HCT116 (cell line): Measurements from ENCODE around the gene CBFA2T3. TPM values are rescaled to one million over a fixed set of nuclear protein-coding genes. Genes with fewer than 3 reads are reported as not detected.

Experiments
- ATAC-seq: fragments of 200-7000 bp; cut with Tn5 transposase; 2 replicates; pipeline ENCODE4 v1.9.1; 2020; ENCODE audit warnings: mild to moderate bottlenecking, moderate library complexity
- BruUV-seq: library from RNA; stranded (reverse); fragments of 400-500 nt; replicated peaks from 2 replicates; lab custom pipeline; 2021; lab: Mats Ljungman, UMichigan
- CTCF ChIA-PET: fragments of 300-600 bp; sonication (Branson Sonifier 250); formaldehyde crosslinking; loops from one replicate; lab custom pipeline; 2021; ENCODE audit warnings: antibody characterized with exemption; lab: Charles Lee
- POLR2A ChIA-PET: fragments of 300-600, 350-600 bp; sonication (Branson Sonifier 250); formaldehyde crosslinking; loops from one replicate; lab custom pipeline; 2021; ENCODE audit warnings: antibody characterized with exemption; lab: Charles Lee
- RAD21 ChIA-PET, 2 experiments: fragments of 300-600 bp; sonication (Branson Sonifier 250); formaldehyde crosslinking; loops; one replicate each; lab custom pipeline; 2023; ENCODE audit warnings: low total read pairs in 2 of 2; ENCODE audit not compliant: uncharacterized antibody in 2 of 2, unreplicated experiment in 2 of 2, low non-redundant PET in 1 of 2; lab: Charles Lee
- DNase-seq: peaks from one replicate; pipeline ENCODE4 v3.0.0-alpha.2; 2010; ENCODE audit warnings: low read depth, low spot score
- H2AFZ ChIP-seq: fragments of 200-600 bp; shearing (Covaris generic), sonication (generic); 2 replicates; pipeline ENCODE4 v1.6.1; 2017; ENCODE audit warnings: low read depth, mixed run types, mixed read lengths, antibody characterized with exemption, low read length; ENCODE audit not compliant: poor library complexity, severe bottlenecking
- H3K27ac ChIP-seq: 2 replicates; pipeline ENCODE4 v1.5.1; 2012; ENCODE audit warnings: low read depth, low read length
- H3K27me3 ChIP-seq: fragments of 200-600 bp; sonication (generic); 2 replicates; pipeline ENCODE4 v1.6.1; 2016; ENCODE audit warnings: mixed run types, low read length, mixed read lengths; ENCODE audit not compliant: insufficient read depth
- H3K36me3 ChIP-seq, 2 experiments: fragments of 200-500 bp in 1 of 2; fragments of 200-600 bp in 1 of 2; sonication (Bioruptor generic) in 1 of 2; sonication (generic) in 1 of 2; 2 replicates each; pipeline versions ENCODE4 v1.5.1 to v1.6.1; 2014 to 2016; ENCODE audit warnings: low read length in 2 of 2, inconsistent platforms in 1 of 2, mixed read lengths in 1 of 2, mixed run types in 1 of 2; ENCODE audit not compliant: insufficient read depth in 2 of 2, control insufficient read depth in 1 of 2
- H3K4me1 ChIP-seq, 2 experiments: fragments of 200-600 bp in 1 of 2; sonication (generic) in 1 of 2; 2 replicates each; pipeline versions ENCODE4 v1.5.1 to v1.6.1; 2012 to 2017; ENCODE audit warnings: low read length in 2 of 2, inconsistent platforms in 1 of 2, mild to moderate bottlenecking in 1 of 2, mixed read lengths in 1 of 2, mixed run types in 1 of 2, moderate library complexity in 1 of 2; ENCODE audit not compliant: insufficient read depth in 2 of 2, control insufficient read depth in 1 of 2
- H3K4me2 ChIP-seq: fragments of 200-600 bp; sonication (generic); 2 replicates; pipeline ENCODE4 v1.6.1; 2017; ENCODE audit warnings: mixed run types, low read length, mixed read lengths
- H3K4me3 ChIP-seq, 2 experiments: fragments of 200-600 bp in 1 of 2; sonication (generic) in 1 of 2; replicated peaks in 1 of 2; 2 replicates each; pipeline ENCODE4 v1.5.1; 2011 to 2016; ENCODE audit warnings: low read length in 2 of 2, control low read depth in 1 of 2, low read depth in 1 of 2, mild to moderate bottlenecking in 1 of 2, mixed read lengths in 1 of 2, mixed run types in 1 of 2
- H3K79me2 ChIP-seq: fragments of 200-600 bp; sonication (generic); 2 replicates; pipeline ENCODE4 v1.6.1; 2017; ENCODE audit warnings: mild to moderate bottlenecking, mixed run types, low read length, moderate library complexity, mixed read lengths; ENCODE audit not compliant: insufficient read depth
- H3K9ac ChIP-seq: fragments of 200-600 bp; sonication (generic); 2 replicates; pipeline ENCODE4 v1.6.1; 2016; ENCODE audit warnings: low read length, mixed read lengths
- H3K9me2 ChIP-seq: fragments of 200-600 bp; sonication (generic), shearing (Covaris generic); 2 replicates; pipeline ENCODE4 v1.6.1; 2017; ENCODE audit warnings: mixed run types, mild to moderate bottlenecking, moderate library complexity; ENCODE audit not compliant: insufficient read depth
- H3K9me3 ChIP-seq, 2 experiments: fragments of 200-500 bp in 1 of 2; fragments of 200-600 bp in 1 of 2; sonication (Bioruptor generic) in 1 of 2; sonication (generic) in 1 of 2; 2 replicates each; pipeline ENCODE4 v1.6.1; 2014 to 2017; ENCODE audit warnings: low read length in 2 of 2, mixed read lengths in 2 of 2, inconsistent platforms in 1 of 2, low read depth in 1 of 2, mild to moderate bottlenecking in 1 of 2, mixed run types in 1 of 2, moderate library complexity in 1 of 2; ENCODE audit not compliant: control insufficient read depth in 1 of 2, insufficient read depth in 1 of 2
- H4K20me1 ChIP-seq: fragments of 200-600 bp; sonication (generic), shearing (Covaris generic); 2 replicates; pipeline ENCODE4 v1.6.1; 2017; ENCODE audit warnings: mixed run types, mild to moderate bottlenecking, moderate library complexity; ENCODE audit not compliant: insufficient read depth
- ATF3 ChIP-seq: IDR thresholded peaks from 2 replicates; pipeline ENCODE4 v1.6.1; 2012
- CEBPB ChIP-seq: IDR thresholded peaks from 2 replicates; pipeline ENCODE4 v1.6.1; 2012; ENCODE audit warnings: low read depth
- ELF1 ChIP-seq: IDR thresholded peaks from 2 replicates; pipeline ENCODE4 v1.6.1; 2012; ENCODE audit warnings: low read depth, borderline replicate concordance
- EZH2 ChIP-seq: fragments of 200-600 bp; sonication (generic); IDR thresholded peaks from 2 replicates; pipeline ENCODE4 v1.6.1; 2017; ENCODE audit warnings: antibody characterized with exemption, mixed run types
- FOSL1 ChIP-seq: IDR thresholded peaks from 2 replicates; pipeline ENCODE4 v1.6.1; 2012; ENCODE audit warnings: low read depth
- SIN3A ChIP-seq: IDR thresholded peaks from 2 replicates; pipeline ENCODE4 v1.6.1; 2012; ENCODE audit warnings: low read depth
- TCF7L2 ChIP-seq: IDR thresholded peaks from 2 replicates; pipeline ENCODE4 v1.7.0; 2011; ENCODE audit warnings: borderline replicate concordance, inconsistent platforms; ENCODE audit not compliant: insufficient read depth, insufficient read length; ENCODE audit errors: extremely low read depth
- YY1 ChIP-seq: IDR thresholded peaks from 2 replicates; pipeline ENCODE4 v1.6.1; 2011; ENCODE audit warnings: low read length, low read depth, moderate library complexity, mild to moderate bottlenecking; ENCODE audit not compliant: insufficient replicate concordance; ENCODE audit errors: extremely low read depth
- ZFX ChIP-seq: fragments of 450-650 bp; IDR thresholded peaks from 2 replicates; pipeline ENCODE4 v1.6.1; 2017
- intact Hi-C: fragments of 100-400 bp; cut with micrococcal nuclease; formaldehyde crosslinking; loops from 2 replicates; pipeline ENCODE4 v1.10.0; 2022
- total RNA-seq: library from RNA; stranded (reverse); gene quantifications from one replicate; pipeline ENCODE4 v1.2.1, GENCODE V29; 2021; ENCODE audit not compliant: unreplicated experiment
- TF ChIP-seq, protein P1 (sequence below), 3 experiments: fragments of 200-600 bp in 1 of 3; sonication (generic) in 1 of 3; IDR thresholded peaks in 2 of 3; conservative IDR thresholded peaks in 1 of 3; 2 replicates each; pipeline ENCODE4 v1.5.1; 2012 to 2017; ENCODE audit warnings: low read depth in 2 of 3, low read length in 2 of 3, antibody characterized with exemption in 1 of 3, borderline replicate concordance in 1 of 3, control low read depth in 1 of 3, mild to moderate bottlenecking in 1 of 3, mixed read lengths in 1 of 3, mixed run types in 1 of 3, moderate library complexity in 1 of 3; ENCODE audit not compliant: insufficient read depth in 1 of 3
- TF ChIP-seq, protein P2 (sequence below): IDR thresholded peaks from 2 replicates; pipeline ENCODE4 v1.6.1; 2012; ENCODE audit warnings: low read depth

The CBFA2T3 gene
- total RNA-seq, 1 experiment from 2014 or later: 19.1 TPM

DNA sequence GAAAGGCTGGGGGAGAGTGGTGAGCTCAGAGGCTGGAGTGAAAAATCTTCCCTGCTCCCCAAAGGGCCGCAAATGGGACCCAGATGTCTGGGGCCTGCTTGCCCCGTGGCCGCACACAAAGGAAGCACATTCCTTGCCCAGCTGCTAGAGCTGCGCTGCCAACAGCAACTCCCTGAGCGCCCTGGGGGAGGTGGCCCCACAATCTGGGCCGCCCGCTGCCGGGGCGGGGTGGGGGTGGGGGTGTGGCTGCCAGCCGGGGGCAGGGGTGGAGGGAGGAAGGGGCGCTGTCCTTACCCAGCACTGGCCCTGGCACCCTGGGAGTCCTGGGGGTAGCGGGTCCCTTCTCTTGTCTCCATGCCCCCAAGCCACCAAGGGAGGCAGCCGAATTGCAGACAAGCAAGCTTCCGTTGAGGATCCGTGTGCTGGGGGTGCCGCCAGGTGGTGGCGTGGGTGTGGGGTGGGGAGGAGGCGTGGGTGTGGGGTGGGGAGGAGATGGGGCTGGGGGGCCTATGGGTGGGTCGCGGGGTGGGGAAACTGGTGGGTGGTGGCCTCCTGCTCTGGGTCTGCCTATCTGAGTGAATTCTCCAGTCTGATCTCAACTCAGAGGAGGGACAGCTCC lies 62.1 kb downstream of the CBFA2T3 start:
- no peak overlapping the region for H3K27ac ChIP-seq
- H3K27me3 ChIP-seq: no peaks in the 10 kb centered on the region
- no TSS peak for BruUV-seq
- DNase-seq (no peak), ATAC-seq (no peak)
- no peak overlapping the region for H3K4me2 ChIP-seq
- RAD21 ChIA-PET: no interaction called here
- CTCF ChIA-PET: interaction anchor here (0.5 kb wide), 1 partner anchor 252 kb away, joined by 3 read pairs; no protein-coding TSS in a partner anchor
- no peaks in the 10 kb centered on the region for H4K20me1 ChIP-seq
- POLR2A ChIA-PET: no interaction called here
- no peaks in the 10 kb centered on the region for H3K36me3 ChIP-seq
- no peaks in the 10 kb centered on the region for H3K79me2 ChIP-seq
- no peak overlapping the region for H2AFZ ChIP-seq
- no peak overlapping the region for H3K4me3 ChIP-seq
- H3K4me1 ChIP-seq: peaks cover 3 to 12% of the 10 kb centered on the region in 2 experiments; a peak in 2 of 4 replicates
- intact Hi-C loops: no loop called here
- no peak overlapping the region for H3K9ac ChIP-seq
- no peaks in the 10 kb centered on the region for H3K9me2 ChIP-seq
- peaks cover 0 to 10% of the 10 kb centered on the region in 2 experiments; a peak in 1 of 4 replicates for H3K9me3 ChIP-seq
- TF ChIP-seq ATF3: no peak
- TF ChIP-seq, protein P1, sequence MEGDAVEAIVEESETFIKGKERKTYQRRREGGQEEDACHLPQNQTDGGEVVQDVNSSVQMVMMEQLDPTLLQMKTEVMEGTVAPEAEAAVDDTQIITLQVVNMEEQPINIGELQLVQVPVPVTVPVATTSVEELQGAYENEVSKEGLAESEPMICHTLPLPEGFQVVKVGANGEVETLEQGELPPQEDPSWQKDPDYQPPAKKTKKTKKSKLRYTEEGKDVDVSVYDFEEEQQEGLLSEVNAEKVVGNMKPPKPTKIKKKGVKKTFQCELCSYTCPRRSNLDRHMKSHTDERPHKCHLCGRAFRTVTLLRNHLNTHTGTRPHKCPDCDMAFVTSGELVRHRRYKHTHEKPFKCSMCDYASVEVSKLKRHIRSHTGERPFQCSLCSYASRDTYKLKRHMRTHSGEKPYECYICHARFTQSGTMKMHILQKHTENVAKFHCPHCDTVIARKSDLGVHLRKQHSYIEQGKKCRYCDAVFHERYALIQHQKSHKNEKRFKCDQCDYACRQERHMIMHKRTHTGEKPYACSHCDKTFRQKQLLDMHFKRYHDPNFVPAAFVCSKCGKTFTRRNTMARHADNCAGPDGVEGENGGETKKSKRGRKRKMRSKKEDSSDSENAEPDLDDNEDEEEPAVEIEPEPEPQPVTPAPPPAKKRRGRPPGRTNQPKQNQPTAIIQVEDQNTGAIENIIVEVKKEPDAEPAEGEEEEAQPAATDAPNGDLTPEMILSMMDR (IDR thresholded peaks at IDR 0.05 in 2 of 3, conservative IDR thresholded peaks at IDR 0.05 in 1 of 3; ENCODE audit: borderline replicate concordance in 1 of 3, insufficient read depth in 1 of 3, low read depth in 2 of 3, low read length in 2 of 3): no peak
- TF ChIP-seq FOSL1: no peak
- TF ChIP-seq YY1: no peak
- TF ChIP-seq SIN3A: no peak
- no peak for TF ChIP-seq CEBPB
- no peak for TF ChIP-seq EZH2
- TF ChIP-seq, protein P2, sequence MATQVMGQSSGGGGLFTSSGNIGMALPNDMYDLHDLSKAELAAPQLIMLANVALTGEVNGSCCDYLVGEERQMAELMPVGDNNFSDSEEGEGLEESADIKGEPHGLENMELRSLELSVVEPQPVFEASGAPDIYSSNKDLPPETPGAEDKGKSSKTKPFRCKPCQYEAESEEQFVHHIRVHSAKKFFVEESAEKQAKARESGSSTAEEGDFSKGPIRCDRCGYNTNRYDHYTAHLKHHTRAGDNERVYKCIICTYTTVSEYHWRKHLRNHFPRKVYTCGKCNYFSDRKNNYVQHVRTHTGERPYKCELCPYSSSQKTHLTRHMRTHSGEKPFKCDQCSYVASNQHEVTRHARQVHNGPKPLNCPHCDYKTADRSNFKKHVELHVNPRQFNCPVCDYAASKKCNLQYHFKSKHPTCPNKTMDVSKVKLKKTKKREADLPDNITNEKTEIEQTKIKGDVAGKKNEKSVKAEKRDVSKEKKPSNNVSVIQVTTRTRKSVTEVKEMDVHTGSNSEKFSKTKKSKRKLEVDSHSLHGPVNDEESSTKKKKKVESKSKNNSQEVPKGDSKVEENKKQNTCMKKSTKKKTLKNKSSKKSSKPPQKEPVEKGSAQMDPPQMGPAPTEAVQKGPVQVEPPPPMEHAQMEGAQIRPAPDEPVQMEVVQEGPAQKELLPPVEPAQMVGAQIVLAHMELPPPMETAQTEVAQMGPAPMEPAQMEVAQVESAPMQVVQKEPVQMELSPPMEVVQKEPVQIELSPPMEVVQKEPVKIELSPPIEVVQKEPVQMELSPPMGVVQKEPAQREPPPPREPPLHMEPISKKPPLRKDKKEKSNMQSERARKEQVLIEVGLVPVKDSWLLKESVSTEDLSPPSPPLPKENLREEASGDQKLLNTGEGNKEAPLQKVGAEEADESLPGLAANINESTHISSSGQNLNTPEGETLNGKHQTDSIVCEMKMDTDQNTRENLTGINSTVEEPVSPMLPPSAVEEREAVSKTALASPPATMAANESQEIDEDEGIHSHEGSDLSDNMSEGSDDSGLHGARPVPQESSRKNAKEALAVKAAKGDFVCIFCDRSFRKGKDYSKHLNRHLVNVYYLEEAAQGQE: no peak
- no peak for TF ChIP-seq TCF7L2
- no peak for TF ChIP-seq ELF1
- no peak for TF ChIP-seq ZFX
